GM19043 (cell line): Measurements from ENCODE around the gene THAP11.
"Not testable (repeated sequence)": the region's sequence is repeated elsewhere in the genome, so short reads cannot be mapped to it uniquely, and the experiment has no call there.

Experiments used
- ATAC-seq: cut with Tn5 transposase; IDR thresholded peaks from one replicate; pipeline ENCODE4 v1.9.1; 2021; ENCODE audit warnings: low read depth; ENCODE audit not compliant: unreplicated experiment

THAP11 gene

DNA sequence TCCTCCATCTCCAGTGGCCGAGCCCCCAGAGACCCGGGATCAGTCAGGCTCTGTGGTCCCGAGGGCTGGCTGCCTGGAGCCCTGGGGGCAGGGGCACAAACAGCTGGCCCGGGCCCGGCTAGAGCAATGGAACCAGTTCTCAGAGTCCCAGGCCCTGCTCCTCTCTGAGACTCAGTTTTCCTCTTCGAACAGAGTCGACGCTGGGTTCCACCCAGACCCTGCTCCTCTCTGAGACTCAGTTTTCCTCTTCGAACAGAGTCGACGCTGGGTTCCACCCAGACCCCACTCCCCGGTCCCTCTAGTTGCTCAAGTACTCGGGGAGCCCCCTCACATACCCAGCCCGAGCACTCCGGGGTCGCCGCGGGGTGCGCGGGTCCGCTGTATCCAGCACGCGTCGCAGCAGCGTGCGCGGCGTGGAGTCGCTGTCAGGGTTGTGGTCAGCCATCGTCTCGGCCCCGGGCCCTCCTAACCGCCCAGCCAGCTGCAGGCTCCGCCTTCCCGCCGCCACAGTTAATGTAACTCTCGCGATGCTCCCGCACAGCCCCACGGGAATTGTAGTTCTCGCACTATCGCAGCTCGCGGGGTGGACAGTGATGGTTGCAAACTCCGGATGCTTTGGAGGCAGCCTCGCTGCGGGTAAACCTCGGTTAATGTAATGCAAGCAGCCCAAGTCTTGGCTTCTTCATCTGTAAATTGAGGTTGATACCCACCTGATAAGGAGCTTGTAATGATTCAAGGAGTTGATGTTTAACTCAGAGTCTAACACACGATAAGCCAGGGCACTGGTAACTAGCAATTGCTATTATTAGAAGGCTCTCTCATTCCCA, 8.5 kb upstream of the THAP11 start:
- ATAC-seq, result peak; percentile 99

DNA sequence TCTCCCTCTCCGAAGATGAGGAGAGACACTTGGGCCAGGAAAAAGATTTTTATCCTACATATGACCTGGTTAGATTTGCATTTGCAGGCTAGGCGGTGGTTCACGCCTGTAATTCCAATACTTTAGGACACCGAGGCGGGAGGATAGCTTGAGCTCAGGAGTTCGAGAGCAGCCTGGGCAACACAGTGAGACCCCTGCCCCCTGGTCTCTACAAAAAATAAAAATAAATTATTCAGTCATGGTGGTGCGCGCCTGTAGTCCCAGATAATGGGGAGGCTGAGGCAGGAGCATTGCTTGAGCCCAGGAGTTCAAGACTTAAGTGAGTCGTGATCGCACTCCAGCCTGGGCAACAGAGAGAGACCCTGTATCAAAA, 7.9 kb upstream of the THAP11 start:
- ATAC-seq, result no peak

DNA sequence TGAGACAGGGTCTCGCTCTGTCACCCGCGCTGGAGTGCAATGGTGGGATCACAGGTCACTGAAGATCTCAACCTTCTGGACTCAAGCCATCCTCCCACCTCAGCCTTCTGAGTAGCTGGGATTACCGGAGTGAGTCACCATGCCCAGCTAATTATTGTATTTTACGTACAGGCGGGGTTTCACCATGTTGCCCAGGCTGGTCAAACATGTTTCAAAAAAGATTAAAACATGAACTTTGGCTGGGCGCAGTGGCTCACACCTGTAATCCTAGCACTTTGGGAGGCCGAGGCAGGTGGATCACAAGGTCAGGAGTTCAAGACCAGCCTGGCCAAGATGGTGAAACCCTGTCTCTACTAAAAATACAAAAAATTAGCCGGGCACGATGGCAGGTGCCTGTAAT, 4.9 kb upstream of the THAP11 start:
- ATAC-seq, result not testable (repeated sequence)

DNA sequence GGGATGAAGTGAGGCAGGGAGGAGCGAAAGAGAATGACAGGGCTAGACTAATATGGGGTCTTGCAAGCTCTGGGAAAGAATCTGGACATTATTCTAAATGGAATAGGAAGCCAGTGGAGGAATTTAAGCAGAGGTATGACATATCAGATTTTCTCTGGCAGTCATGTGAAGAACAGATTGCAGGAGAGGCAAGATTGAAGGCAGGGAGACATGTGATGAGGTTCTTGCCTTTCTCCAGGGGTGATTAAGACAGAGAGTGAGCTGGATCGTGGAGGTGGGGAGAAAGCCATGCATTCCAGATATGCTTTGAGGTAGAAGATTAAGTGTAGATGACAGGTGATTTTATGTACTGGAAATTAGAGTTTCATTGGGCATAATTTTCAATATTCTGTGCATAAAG, 4.3 kb upstream of the THAP11 start:
- ATAC-seq, result no peak

DNA sequence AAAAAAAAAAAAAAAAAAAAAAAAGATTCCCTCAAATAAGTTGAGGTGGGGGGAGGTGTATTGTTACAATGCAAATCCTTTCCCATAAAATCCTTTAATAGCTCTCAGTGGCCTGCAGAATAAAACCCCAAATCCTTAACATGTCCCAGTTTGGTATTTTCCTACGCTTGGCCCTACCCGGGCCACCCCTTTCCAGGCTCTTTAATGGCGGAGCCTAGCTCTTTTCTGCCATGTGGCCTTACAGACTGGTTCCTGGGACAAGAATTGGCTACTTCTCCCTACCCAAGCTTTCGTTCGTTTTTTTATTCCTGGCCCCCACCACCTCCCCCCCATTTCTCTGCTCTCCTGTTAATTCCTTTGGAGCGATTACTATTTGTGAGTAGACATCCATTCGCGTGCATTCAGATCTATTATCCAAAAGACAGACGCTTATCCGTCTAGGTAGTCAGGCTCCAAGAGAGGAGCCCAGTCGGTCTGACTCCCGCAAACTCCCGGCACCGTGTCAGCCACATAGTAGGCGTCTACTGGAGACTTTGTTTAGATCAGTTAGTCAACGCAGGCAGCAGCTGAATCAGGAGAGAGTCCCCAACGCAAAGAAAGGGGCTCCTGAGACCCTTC, 813 bp upstream of the THAP11 start:
- no peak for ATAC-seq

DNA sequence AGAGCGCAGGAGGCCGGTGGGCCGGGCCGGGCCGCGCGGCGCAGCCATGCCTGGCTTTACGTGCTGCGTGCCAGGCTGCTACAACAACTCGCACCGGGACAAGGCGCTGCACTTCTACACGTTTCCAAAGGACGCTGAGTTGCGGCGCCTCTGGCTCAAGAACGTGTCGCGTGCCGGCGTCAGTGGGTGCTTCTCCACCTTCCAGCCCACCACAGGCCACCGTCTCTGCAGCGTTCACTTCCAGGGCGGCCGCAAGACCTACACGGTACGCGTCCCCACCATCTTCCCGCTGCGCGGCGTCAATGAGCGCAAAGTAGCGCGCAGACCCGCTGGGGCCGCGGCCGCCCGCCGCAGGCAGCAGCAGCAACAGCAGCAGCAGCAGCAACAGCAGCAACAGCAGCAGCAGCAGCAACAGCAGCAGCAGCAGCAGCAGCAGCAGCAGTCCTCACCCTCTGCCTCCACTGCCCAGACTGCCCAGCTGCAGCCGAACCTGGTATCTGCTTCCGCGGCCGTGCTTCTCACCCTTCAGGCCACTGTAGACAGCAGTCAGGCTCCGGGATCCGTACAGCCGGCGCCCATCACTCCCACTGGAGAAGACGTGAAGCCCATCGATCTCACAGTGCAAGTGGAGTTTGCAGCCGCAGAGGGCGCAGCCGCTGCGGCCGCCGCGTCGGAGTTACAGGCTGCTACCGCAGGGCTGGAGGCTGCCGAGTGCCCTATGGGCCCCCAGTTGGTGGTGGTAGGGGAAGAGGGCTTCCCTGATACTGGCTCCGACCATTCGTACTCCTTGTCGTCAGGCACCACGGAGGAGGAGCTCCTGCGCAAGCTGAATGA, 606 bp downstream of the THAP11 start:
- peak; percentile 2 for ATAC-seq

DNA sequence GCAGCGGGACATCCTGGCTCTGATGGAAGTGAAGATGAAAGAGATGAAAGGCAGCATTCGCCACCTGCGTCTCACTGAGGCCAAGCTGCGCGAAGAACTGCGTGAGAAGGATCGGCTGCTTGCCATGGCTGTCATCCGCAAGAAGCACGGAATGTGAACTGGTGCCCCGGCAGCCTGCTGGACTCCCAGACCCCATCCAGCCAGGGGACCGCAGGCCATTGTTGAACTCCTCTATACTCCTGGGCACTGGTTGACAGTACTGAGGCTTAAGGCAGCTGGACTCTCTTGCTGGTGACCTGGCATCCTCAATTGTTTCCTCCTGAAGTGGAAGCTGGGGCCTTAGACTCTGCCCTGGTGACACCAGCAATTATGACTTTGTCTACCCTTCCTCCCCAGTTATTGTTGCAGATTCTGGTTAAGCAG, 1.2 kb downstream of the THAP11 start:
- ATAC-seq, result no peak

DNA sequence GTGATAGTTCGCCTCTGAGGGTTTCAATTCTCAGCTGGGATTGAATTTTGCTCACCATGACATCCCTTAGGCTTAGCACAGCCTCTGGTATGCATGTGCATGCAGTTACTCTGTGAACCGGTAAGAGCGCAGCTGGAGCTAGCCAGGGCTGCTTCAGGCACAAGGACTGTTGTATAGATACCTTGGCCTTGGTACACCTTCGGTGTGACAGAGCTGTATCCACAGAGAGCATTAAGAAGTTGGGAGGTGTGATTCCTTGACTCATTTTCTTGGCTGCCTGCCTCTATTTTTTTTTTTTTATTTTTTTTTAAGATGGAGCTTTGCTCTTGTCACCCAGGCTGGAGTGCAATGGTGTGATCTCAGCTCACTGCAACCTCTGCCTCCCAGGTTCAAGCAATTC, 2.4 kb downstream of the THAP11 start:
- no peak for ATAC-seq

DNA sequence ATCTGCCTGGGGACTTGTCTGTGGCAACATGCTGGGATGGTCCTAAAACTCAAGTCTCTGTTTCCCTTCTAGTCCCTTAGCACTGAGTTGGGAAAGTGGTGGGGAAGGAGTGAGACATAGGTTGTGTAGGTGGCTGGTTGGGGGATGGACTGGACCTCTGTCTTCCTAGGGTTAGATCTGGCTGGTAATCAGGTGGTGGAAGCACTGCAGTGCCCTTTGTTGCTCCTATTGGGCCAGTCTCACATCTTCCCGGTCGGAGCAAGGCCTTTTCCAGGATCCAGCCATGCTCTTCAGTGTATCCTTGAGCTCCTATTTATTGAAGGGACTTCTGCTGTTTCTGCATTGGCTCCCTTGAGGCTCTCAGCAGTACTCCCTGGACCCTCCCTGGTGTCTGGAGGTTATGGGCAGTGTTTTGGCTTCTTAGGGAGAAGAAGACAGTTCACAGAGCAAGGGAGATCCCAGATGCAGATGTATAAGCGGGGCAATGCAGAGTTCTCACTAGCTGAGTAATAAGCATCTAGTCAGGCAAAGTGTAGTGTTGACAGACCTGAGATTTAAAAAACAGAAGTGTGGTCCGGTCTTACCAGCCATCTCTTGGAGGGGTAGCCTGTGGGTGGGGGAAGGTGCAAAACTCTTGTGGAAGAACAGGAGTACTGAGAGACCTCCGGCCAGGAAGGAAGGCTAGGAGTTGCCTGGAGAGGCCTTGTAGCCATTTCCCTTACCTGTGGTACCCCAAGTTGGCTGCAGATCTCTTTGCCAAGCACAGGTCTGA, 3.4 kb downstream of the THAP11 start:
- ATAC-seq, result no peak

DNA sequence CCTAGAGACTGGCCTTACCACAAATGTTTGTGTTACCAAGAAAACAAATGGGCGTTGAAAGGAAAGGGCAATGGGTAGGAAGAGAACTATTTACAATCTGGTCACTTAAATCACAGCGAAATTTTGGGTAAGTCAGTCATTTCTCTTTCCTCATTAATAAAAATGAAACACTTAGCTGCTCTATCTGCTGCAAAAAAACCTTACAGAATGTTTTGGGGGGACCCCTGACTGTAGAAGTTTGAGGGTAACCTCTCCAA, 3.9 kb downstream of the THAP11 start:
- no peak for ATAC-seq

DNA sequence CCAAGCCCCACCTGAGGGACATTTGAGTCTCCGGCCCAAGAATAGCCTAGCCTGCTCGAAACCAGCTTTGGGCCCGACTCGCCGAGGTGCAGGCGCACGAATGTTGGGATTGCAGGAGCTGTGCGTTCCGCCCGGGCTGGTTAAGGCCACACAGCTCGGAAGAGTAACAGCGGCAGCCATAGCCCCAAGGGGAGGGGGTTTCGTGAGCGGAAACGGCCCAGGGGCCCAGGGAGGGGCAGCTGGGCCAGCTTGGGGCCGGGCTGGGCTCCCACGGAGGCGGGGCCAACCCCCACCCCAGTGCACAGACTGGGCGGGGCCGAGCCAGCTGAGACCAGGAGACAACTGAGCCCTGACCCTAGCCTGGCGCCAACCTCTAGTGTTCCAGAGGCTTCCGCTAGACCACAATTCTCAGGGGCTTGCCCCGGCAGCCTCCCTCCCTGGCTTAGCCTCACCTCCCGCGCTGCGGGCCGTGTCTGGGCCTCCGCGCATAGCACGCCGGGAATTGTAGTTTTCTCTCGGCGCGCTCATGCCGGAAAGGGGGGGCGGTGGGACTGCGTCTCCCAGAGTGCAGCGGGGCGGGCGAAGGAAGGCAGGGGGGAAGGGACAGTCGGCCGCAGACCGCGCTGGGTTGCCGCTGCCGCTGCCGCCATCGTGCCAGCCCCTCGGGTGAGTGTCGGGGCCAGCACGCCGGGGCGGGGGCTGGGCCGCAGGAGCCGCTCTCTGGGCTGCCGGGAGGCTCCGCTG, 4.4 kb downstream of the THAP11 start, which contains the start of gene NUTF2:
Gene NUTF2, plus strand, starts transcription at position 614 of the 744 bp plus-strand sequence. CDS start 18,198 bp downstream, outside the sequence.
- peak; percentile 54 for ATAC-seq

DNA sequence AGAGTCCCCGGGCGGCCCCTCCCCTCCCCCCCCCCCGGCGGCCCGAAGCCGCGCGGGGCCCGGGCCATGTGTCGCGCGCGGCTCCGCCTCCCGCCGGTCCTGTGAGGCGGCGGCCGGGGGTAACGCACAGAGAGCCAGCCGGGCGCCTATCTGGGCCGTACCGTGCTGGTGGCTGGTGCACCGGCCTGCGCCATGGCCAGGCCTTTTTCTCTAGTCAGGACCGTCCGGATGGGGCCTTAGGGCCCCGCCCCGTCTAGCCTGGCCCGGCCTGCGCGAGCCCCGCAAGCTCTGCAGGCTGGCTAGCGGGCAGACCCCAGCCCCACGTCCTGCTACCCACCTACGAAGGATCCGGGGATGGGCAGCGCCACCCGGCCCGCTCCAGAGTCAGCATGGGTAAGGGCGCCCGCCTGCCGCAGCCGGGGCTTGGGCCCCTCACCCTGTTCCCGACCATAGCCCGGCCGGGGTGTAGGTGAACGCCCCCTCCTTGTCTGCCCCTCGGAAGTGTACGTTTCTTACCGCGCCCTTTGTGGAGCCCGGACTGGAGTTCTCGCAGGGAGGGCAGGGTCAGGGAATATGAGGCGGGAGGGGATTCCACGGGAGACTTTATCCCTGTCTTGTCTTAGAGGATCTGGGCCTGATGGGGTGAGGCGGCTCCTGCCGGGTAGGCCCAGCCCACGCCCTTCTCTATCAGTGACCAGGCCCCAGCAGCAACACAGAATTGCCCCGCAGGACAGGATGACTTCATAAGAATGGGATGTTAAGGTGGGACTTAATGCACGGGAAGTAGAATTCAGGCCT, 5.1 kb downstream of the THAP11 start, which contains the start of gene CENPT:
Gene CENPT, minus strand, starts transcription at position 630 of the 798 bp plus-strand sequence. CDS start 13,834 bp downstream, outside the sequence.
- ATAC-seq, result peak; percentile 31

DNA sequence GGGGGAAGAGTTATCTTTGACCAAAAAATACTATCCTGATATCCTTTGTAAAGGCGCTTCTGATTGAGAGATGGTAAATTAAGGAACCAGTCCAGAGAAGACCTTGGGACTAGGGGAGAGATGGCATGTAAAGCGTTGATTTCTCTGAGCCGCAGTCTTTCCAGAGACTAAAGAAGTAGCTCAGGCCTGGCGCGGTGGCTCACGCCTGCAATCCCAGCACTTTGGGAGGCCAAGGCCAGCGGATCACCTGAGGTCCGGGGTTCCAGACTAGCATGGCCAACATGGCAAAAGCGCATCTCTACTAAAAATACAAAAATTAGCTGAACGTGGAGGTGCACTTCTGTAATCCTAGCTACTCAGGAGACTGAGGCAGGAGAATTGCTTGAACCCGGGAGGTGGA, 6.0 kb downstream of the THAP11 start:
- ATAC-seq, result no peak

DNA sequence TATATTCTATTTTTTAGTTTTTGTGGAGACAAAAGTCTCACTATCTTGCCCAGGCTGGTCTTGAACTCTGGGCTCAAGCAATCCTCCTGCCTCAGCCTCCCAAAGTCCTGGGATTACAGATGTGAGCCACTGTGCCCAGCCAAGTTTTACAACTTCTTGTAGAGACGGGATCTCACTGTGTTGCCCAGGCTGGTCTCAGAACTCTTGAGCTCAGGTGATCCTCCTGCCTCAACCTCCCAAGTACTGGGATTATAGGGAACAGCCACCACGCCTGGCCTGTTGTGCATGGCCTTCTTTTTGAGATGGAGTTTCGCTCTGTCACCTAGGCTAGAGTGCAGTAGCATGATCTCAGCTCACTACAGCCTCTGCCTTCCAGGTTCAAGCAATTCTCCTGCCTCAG, 11.6 kb downstream of the THAP11 start:
- no peak for ATAC-seq

DNA sequence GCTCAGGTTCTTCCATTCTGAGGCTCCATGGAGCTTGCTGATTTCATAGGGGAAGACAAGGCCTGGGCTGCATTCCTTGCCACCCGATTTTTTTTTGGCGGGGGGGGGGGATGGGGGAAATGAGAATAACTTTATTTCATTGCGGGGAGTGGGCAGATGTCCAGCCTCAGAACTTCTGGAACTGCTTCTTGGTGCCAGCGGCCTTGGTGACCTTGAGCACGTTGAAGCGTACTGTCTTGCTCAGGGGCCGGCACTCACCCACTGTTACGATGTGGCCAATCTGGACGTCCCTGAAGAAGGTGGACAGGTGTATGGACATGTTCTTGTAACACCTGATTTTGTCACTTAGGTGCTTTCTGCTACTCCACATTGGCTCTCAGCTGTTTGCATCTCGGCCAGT, 13.7 kb downstream of the THAP11 start:
- no peak for ATAC-seq

DNA sequence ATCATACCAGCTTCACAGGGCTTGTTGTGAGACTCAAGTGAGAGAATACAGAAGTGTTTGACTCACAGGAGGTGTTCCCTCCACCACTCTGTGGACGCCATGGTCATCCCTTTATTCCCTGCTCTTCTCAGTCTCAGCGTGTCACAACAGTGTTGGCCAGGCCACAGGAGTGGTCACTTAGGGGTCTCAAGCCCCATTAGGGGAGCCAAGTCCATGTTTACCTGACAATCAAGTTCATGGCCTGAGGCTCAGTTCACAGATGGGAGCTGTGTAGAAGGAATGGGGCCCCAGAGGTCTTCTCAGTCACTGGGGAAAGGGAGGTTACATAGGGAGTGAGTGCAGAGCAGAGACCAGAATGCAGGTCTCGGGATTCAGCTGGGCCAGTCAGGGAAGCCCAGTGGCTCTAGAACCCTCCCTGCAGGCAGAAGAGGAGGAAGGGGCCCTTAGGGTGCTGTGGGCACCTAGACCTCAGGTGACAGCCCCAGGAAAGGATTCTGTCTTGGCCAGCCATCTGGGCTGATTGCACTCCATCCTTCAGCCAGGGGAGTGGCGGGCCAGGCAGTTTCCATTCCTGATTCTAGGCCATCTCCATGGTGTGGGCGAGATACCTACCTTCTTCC, 14.9 kb downstream of the THAP11 start:
- ATAC-seq, result no peak

DNA sequence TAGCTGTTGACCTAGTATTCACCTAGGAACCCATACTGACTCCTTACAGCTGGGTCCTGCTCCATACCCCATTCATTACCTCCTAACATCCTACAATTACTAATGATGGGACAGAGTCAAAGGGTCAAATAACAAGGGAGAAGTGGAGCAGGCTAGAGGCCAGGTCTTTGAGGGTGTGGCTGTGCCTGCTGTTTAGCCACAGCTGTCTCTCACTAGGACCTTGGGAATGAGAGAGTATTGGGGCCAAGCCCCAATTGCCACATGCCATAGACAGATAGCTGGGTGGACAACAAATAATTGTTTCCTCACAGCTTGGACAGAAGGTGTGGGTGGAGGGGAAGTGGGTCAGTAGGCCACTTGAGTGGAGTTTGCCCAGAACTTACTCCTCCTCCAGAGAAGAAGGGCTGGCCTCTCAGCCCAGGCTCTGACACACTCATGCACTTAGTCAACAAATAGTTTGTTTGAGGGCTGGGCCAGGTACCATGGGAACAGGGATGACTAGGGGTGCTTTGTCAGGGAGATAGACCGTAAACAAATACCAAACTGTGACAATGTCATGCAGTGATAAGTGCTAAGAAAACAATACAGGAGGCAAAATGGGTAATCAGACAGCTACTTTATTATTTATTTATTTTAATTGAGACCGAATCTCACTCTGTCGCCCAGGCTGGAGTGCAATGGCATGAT, 15.6 kb downstream of the THAP11 start:
- ATAC-seq, result no peak

DNA sequence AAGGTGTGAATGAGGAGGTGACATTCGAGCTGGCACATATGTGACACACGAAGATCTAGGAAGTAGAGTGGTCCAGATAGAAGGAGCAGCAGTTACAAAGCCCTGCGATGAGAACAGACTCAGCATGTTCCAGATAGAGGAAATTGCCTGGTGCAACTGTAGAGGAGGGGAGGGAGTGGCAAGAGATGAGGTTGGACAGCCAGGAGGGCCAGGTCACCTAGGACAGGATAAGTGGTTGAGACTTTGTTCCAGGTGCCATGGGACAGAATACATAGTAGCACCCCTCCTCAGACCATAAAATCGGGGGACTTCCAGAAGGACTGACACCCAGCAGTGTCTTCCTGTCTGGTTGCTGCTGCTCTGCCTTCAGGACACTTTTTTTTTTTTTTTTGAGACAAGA, 16.4 kb downstream of the THAP11 start:
- no peak for ATAC-seq
